ENCODE measurements around the gene PPDPF. TPM values are rescaled to one million over a fixed set of nuclear protein-coding genes. Genes with fewer than 3 reads are reported as not detected.

Gene PPDPF
- total RNA-seq, 1 experiment from 2014 or later = 149 TPM

DNA sequence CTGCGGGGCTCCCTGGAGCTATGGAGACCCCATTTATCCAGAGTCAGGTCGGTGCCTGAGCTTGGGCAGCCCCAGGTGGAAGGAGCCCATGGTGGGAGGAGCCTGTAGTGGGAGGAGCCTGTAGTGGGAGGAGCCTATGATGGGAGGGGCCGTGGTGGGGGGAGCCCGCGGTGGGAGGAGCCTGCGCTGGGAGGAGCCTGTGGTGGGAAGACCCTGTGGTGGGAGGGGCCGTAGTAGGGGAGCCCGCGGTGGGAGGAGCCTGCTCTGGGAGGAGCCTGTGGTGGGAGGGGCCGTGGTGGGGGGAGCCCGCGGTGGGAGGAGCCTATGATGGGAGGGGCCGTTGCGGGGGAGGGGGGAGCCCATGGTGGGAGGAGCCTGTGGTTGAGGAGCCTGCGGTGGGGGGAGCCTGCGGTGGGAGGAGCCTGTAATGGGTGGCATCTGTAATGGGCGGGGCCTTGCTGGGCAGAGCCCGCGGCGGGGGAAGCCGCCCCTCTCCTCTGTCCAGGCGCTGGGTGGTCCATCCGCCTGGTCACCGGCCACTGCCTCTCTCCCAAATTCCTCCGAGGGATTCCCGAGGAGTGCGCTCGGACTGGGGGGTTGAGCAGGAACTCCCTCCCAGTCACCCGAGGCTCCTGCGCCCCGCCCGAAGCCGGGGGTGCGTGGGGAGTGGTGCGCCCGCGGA, 32.8 kb downstream of the PPDPF start:
- Histone ChIP-seq H3K18ac (ENCODE audit: insufficient read length, low read depth, low read length) (no peak overlapping the region), H3K4ac (ENCODE audit: low read depth, low read length) (no peak overlapping the region), H3T11ph (ENCODE audit: low read length) (no peak overlapping the region), H3K27me3 (ENCODE audit: insufficient read depth, low read length) (no peaks in the 10 kb centered on the region), H3K79me1 (ENCODE audit: insufficient read depth, low read depth, low read length, poor library complexity, severe bottlenecking) (no peaks in the 10 kb centered on the region), H4K91ac (ENCODE audit: insufficient read length, low read depth, low read length) (no peak overlapping the region), H2AFZ (ENCODE audit: low read length) (no peak overlapping the region), H2BK15ac (ENCODE audit: low read depth, low read length) (no peak overlapping the region), H3K9ac (ENCODE audit: extremely low read depth, insufficient read length, low read length) (no peak overlapping the region), H2BK20ac (ENCODE audit: low read depth, low read length, poor library complexity, severe bottlenecking) (no peak overlapping the region), H3K9me3 (ENCODE audit: control insufficient read depth, low read depth, low read length) (no peaks in the 10 kb centered on the region), H3K14ac (ENCODE audit: insufficient read depth, low read length) (no peak overlapping the region), H4K5ac (ENCODE audit: insufficient read length, low read depth, low read length) (no peak overlapping the region), H3K23ac (ENCODE audit: insufficient read length, low read depth, low read length) (no peak overlapping the region), H3K27ac (ENCODE audit: insufficient read length, low read depth, low read length) (no peak overlapping the region), H3K4me2 (ENCODE audit: insufficient read depth, insufficient read length, low read length) (peak overlapping the region; percentile 41), H2BK12ac (ENCODE audit: insufficient read length, low read depth, low read length) (no peak overlapping the region), H4K20me1 (ENCODE audit: control insufficient read depth, insufficient read depth, insufficient read length) (peaks cover 3% of the 10 kb centered on the region), H3K23me2 (ENCODE audit: insufficient read length, low read depth, low read length, poor library complexity, severe bottlenecking) (peaks cover 9% of the 10 kb centered on the region), H2BK5ac (ENCODE audit: insufficient read length, low read length) (no peak overlapping the region), H2AK5ac (ENCODE audit: insufficient read length, low read length) (no peak overlapping the region), H3K56ac (ENCODE audit: insufficient read length, low read depth, low read length) (no peak overlapping the region), H3K79me2 (ENCODE audit: insufficient read depth, low read length) (no peaks in the 10 kb centered on the region), H4K8ac (replicated peaks; ENCODE audit: insufficient read length, low read depth, low read length) (no peak overlapping the region), H2BK120ac (ENCODE audit: low read depth, low read length, poor library complexity, severe bottlenecking) (no peak overlapping the region), H3K4me1 (ENCODE audit: insufficient read depth, low read length) (peaks cover 2% of the 10 kb centered on the region; the same call in 1 of the 2 replicates)
- peaks cover 22 to 34% of the 10 kb centered on the region in 2 experiments for H3K4me1 Mint-ChIP-seq
- H3K27me3 Mint-ChIP-seq (ENCODE audit: low read depth) = no peaks in the 10 kb centered on the region; the same call in 1 of the 2 replicates
- H3K27ac Mint-ChIP-seq = no peak overlapping the region
- no peaks in the 10 kb centered on the region for H3K9me3 Mint-ChIP-seq
- WGBS (ENCODE audit: extremely low coverage, insufficient read length, low lambda C conversion rate) = no CpG with 5 or more reads among the region's 37 CpGs
- TF ChIP-seq, protein P1, sequence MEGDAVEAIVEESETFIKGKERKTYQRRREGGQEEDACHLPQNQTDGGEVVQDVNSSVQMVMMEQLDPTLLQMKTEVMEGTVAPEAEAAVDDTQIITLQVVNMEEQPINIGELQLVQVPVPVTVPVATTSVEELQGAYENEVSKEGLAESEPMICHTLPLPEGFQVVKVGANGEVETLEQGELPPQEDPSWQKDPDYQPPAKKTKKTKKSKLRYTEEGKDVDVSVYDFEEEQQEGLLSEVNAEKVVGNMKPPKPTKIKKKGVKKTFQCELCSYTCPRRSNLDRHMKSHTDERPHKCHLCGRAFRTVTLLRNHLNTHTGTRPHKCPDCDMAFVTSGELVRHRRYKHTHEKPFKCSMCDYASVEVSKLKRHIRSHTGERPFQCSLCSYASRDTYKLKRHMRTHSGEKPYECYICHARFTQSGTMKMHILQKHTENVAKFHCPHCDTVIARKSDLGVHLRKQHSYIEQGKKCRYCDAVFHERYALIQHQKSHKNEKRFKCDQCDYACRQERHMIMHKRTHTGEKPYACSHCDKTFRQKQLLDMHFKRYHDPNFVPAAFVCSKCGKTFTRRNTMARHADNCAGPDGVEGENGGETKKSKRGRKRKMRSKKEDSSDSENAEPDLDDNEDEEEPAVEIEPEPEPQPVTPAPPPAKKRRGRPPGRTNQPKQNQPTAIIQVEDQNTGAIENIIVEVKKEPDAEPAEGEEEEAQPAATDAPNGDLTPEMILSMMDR (conservative IDR thresholded peaks at IDR 0.05) = no peak
- peak overlapping the region; percentile 69 to 84 for H3K4me3 Mint-ChIP-seq
- DNase-seq = peak; percentile 95
- peaks cover 0 to 7% (median 2%) of the 10 kb centered on the region in 3 experiments; a peak in 3 of 7 replicates for H3K36me3 Mint-ChIP-seq (ENCODE audit: insufficient read depth in 1 of 3, low read depth in 3 of 3)
